Measurements from ENCODE around the gene PCDH10.

GRCh38 chr4:133124746-133125145 is 24.3 kb upstream of the PCDH10 start:
- no peak for TF ChIP-seq CHD2 (IDR thresholded peaks at IDR 0.05; ENCODE audit: low read length)
- no peak for TF ChIP-seq MAX (IDR thresholded peaks at IDR 0.05)
- no peak for TF ChIP-seq CBX8 (IDR thresholded peaks at IDR 0.05; ENCODE audit: borderline replicate concordance, low read depth, low read length)
- TF ChIP-seq EZH2 (IDR thresholded peaks at IDR 0.05; ENCODE audit: low read depth, low read length, severe bottlenecking) = no peak

All from H1 (cell line).